Measurements from ENCODE around the gene MTCL1. TPM values are rescaled to one million over a fixed set of nuclear protein-coding genes. Genes with fewer than 3 reads are reported as not detected.

MTCL1 gene
- total and polyA plus RNA-seq, 2 of the 8 experiments (the other 6 are each of a cell fraction or from before 2014, with no cell fraction given): 16.6 to 60.8 TPM

DNA sequence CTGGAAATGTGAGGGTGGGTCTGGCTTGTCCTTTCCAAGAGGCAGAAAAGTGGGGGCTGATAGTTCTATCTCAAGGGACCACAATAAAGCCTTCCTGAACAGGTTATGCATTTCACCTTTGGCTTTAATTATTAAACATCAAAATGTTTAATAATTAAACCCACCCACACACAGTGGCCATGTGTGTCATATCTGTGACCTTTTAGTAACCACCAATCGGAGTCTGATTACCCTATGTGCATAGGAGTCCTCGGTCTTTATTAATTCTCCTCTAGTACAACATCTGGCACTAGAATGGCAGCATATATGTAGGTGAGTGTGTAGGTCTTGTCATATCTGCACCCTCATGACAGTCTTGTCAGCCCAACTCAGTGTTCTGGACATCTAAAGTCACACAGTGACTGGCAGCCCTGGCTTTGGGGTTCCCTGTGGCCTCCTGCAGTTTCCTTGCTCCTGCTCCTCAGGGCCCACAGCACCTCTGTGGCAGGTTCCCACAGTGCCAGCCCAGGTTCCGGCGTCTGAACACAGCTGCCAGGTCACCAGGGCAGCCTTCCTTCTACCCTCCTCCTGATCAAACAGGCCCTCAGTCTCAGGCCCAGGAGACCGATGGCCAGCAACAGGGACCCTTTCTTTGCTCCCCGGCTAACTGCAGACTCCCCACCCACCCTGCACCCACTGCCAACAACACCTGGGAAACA is 100.9 kb downstream of the MTCL1 start:
- WGBS, 2 experiments (ENCODE audit: extremely low coverage in 1 of 2, insufficient coverage in 1 of 2, insufficient read length in 1 of 2, insufficient replicate concordance in 2 of 2, low coverage in 1 of 2, low lambda C conversion rate in 2 of 2, missing lambda C conversion rate in 1 of 2): 94% methylated on average over 4 of the region's 6 CpGs; no CpG with 5 or more reads in 1 of the 2 experiments
- no peak overlapping the region for H3K4me3 ChIP-seq (ENCODE audit: extremely low read depth in 1 of 4, insufficient read depth in 2 of 4, low read depth in 3 of 4, low read length in 4 of 4)
- H3K4ac ChIP-seq (replicated peaks; ENCODE audit: insufficient read length, low read depth, low read length): no peak overlapping the region
- no peak overlapping the region for H2BK20ac ChIP-seq (ENCODE audit: low read length)
- H3K14ac ChIP-seq (ENCODE audit: insufficient read length): no peak overlapping the region
- H2BK120ac ChIP-seq (replicated peaks; ENCODE audit: low read depth, low read length): no peak overlapping the region
- H3K4me2 ChIP-seq (ENCODE audit: insufficient read depth in 1 of 2, low read depth in 2 of 2, low read length in 2 of 2): no peak overlapping the region
- no peak overlapping the region for H2BK5ac ChIP-seq (ENCODE audit: low read depth, low read length)
- no peak overlapping the region for H4K91ac ChIP-seq (replicated peaks; ENCODE audit: insufficient read length, low read length)
- H3K56ac ChIP-seq (replicated peaks; ENCODE audit: insufficient read length, low read depth, low read length): no peak overlapping the region
- H2BK12ac ChIP-seq (ENCODE audit: low read depth, low read length): no peak overlapping the region
- H3K36me3 ChIP-seq (ENCODE audit: control insufficient read depth in 2 of 4, insufficient read depth in 4 of 4, low read length in 3 of 4): peaks cover 2 to 13% (median 9%) of the 10 kb centered on the region in 4 experiments; a peak in 6 of 8 replicates
- no peaks in the 10 kb centered on the region; the same call in 1 of the 2 replicates for H3K79me1 ChIP-seq (ENCODE audit: low read depth, low read length)
- H3K9ac ChIP-seq (replicated peaks in 1 of 4; ENCODE audit: extremely low read depth in 1 of 4, low read depth in 3 of 4, low read length in 3 of 4): no peak overlapping the region
- no peak overlapping the region for H3K18ac ChIP-seq (ENCODE audit: extremely low read depth, low read length)
- no peak overlapping the region for H4K8ac ChIP-seq (ENCODE audit: extremely low read depth, insufficient read depth, low read length)
- POLR2A ChIA-PET (ENCODE audit: partially characterized antibody): no interaction called here
- H4K5ac ChIP-seq (ENCODE audit: insufficient read length, low read depth, low read length): no peak overlapping the region
- no peak overlapping the region for H3K27ac ChIP-seq (ENCODE audit: low read depth, low read length)
- no peaks in the 10 kb centered on the region for H3K27me3 ChIP-seq (replicated peaks in 1 of 4; ENCODE audit: control insufficient read depth in 3 of 4, extremely low read depth in 1 of 4, insufficient read depth in 3 of 4, low read length in 3 of 4)
- H2AK5ac ChIP-seq (ENCODE audit: low read depth, low read length): no peak overlapping the region
- no peak overlapping the region for H2BK15ac ChIP-seq (ENCODE audit: low read length)
- CTCF ChIA-PET (ENCODE audit: partially characterized antibody): no interaction called here
- no peaks in the 10 kb centered on the region for H3K9me3 ChIP-seq (ENCODE audit: insufficient read depth in 2 of 2, low read depth in 1 of 2, low read length in 1 of 2)
- no peaks in the 10 kb centered on the region for H4K20me1 ChIP-seq (replicated peaks in 1 of 2; ENCODE audit: control insufficient read depth in 1 of 2, insufficient read depth in 2 of 2, low read length in 2 of 2)
- peaks cover 0 to 4% (median 3%) of the 10 kb centered on the region in 4 experiments; a peak in 3 of 7 replicates for H3K4me1 ChIP-seq (replicated peaks in 1 of 4; ENCODE audit: control insufficient read depth in 3 of 4, insufficient read depth in 4 of 4, low read length in 3 of 4)
- DNase-seq (ENCODE audit: low read depth in 1 of 2, low spot score in 2 of 2): no peak
- no peaks in the 10 kb centered on the region for H3K23me2 ChIP-seq (ENCODE audit: low read depth, low read length)
- no peak overlapping the region for H2AFZ ChIP-seq (ENCODE audit: low read length)
- no peak for FAIRE-seq
- H3K23ac ChIP-seq (ENCODE audit: insufficient read length): no peak overlapping the region
- no peaks in the 10 kb centered on the region for H3K79me2 ChIP-seq (ENCODE audit: control insufficient read depth in 1 of 2, insufficient read depth in 2 of 2, low read length in 2 of 2)
- TF ChIP-seq BCL11A (IDR thresholded peaks at IDR 0.05; ENCODE audit: low read depth in 2 of 2, low read length in 2 of 2) (no peak), CBX8 (IDR thresholded peaks at IDR 0.05; ENCODE audit: borderline replicate concordance, low read depth, low read length) (no peak), GABPA (IDR thresholded peaks at IDR 0.05; ENCODE audit: borderline replicate concordance, insufficient read depth, low read length) (no peak), MAX (IDR thresholded peaks at IDR 0.05) (no peak), SAP30 (IDR thresholded peaks at IDR 0.05; ENCODE audit: insufficient read depth, insufficient replicate concordance, low read length) (no peak), JUN (IDR thresholded peaks at IDR 0.05; ENCODE audit: low read depth, low read length) (no peak), SIX5 (IDR thresholded peaks at IDR 0.05; ENCODE audit: low read depth, low read length) (no peak), SP1 (IDR thresholded peaks at IDR 0.05; ENCODE audit: low read depth, low read length) (no peak), ZNF274 (IDR thresholded peaks at IDR 0.05; ENCODE audit: borderline replicate concordance, extremely low read depth, low read length) (no peak), POLR2AphosphoS5 (IDR thresholded peaks at IDR 0.05; ENCODE audit: low read depth, low read length) (no peak), NANOG (IDR thresholded peaks at IDR 0.05; ENCODE audit: insufficient read depth, low read depth, low read length, poor library complexity, severe bottlenecking) (no peak), YY1 (IDR thresholded peaks at IDR 0.05; ENCODE audit: low read depth, low read length) (no peak)
- TF ChIP-seq, protein P1, sequence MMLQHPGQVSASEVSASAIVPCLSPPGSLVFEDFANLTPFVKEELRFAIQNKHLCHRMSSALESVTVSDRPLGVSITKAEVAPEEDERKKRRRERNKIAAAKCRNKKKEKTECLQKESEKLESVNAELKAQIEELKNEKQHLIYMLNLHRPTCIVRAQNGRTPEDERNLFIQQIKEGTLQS (IDR thresholded peaks at IDR 0.05; ENCODE audit: insufficient read depth, low read depth, low read length): no peak
